GM12878 (cell line): ENCODE data around the gene AKAP13. TPM values are rescaled to one million over a fixed set of nuclear protein-coding genes. Genes with fewer than 3 reads are reported as not detected.

Experiments used
- ATAC-seq: fragments of 200-7000 bp; cut with Tn5 transposase; 3 replicates; pipeline ENCODE4 v1.9.1; 2020; ENCODE audit warnings: mild to moderate bottlenecking, moderate library complexity
- BruUV-seq: library from RNA; stranded (reverse); fragments of 400-500 nt; replicated peaks from 2 replicates; lab custom pipeline; 2021; lab: Mats Ljungman, UMichigan
- CTCF ChIA-PET: fragments of 300-600 bp; sonication (Branson Sonifier 250); formaldehyde crosslinking; extraction: SDS; loops from one replicate; lab custom pipeline; 2021; ENCODE audit warnings: inconsistent platforms; lab: Yijun Ruan, JAX
- POLR2A ChIA-PET: fragments of 350-600 bp; formaldehyde crosslinking; extraction: SDS; loops from one replicate; lab custom pipeline; 2021; ENCODE audit warnings: inconsistent platforms; lab: Charles Lee
- RAD21 ChIA-PET: fragments of 300-600 bp; sonication (Branson Sonifier 250); formaldehyde crosslinking; loops from one replicate; lab custom pipeline; 2023; ENCODE audit warnings: antibody characterized with exemption; ENCODE audit not compliant: unreplicated experiment; lab: Charles Lee
- SMC1A ChIA-PET: fragments of 300-600 bp; sonication (Branson Sonifier 250); formaldehyde crosslinking; loops from one replicate; lab custom pipeline; 2023; ENCODE audit not compliant: unreplicated experiment, uncharacterized antibody; lab: Charles Lee
- DNase-seq: peaks from one replicate; pipeline ENCODE4 v3.0.0-alpha.2; 2011; ENCODE audit warnings: low read depth, low spot score
- FAIRE-seq: peaks from 3 replicates; lab custom pipeline; 2011; peaks lifted over from hg19 to GRCh38; lab: Jason Lieb, UNC
- H2AFZ ChIP-seq: 2 replicates; pipeline ENCODE4 v1.6.0; 2011; ENCODE audit warnings: low read depth, low read length, control low read depth; ENCODE audit not compliant: control insufficient read depth
- H3K27ac ChIP-seq: 2 replicates; pipeline ENCODE4 v1.5.1; 2011; ENCODE audit warnings: control low read depth; ENCODE audit not compliant: control insufficient read depth, insufficient read depth
- H3K27me3 ChIP-seq, 2 experiments: replicated peaks in 1 of 2; 2 replicates each; pipeline versions ENCODE4 v1.6.0 to v1.6.1; 2011; ENCODE audit warnings: low read length in 1 of 2; ENCODE audit not compliant: control insufficient read depth in 2 of 2, insufficient read depth in 2 of 2
- H3K36me3 ChIP-seq, 2 experiments: 2 replicates each; pipeline ENCODE4 v1.5.1; 2011; ENCODE audit warnings: low read length in 1 of 2; ENCODE audit not compliant: control insufficient read depth in 2 of 2, insufficient read depth in 2 of 2
- H3K4me1 ChIP-seq: 2 replicates; pipeline ENCODE4 v1.6.1; 2011; ENCODE audit warnings: mild to moderate bottlenecking, low read length, moderate library complexity, mixed read lengths; ENCODE audit not compliant: control insufficient read depth, insufficient read depth
- H3K4me2 ChIP-seq: 2 replicates; pipeline ENCODE4 v1.6.0; 2011; ENCODE audit warnings: control low read depth; ENCODE audit not compliant: control insufficient read depth, insufficient read depth
- H3K4me3 ChIP-seq: fragments of 200-600 bp; sonication (generic); 2 replicates; pipeline ENCODE4 v1.5.1; 2016
- H3K79me2 ChIP-seq: 2 replicates; pipeline ENCODE4 v1.6.0; 2011; ENCODE audit warnings: low read length; ENCODE audit not compliant: control insufficient read depth, insufficient read depth
- H3K9ac ChIP-seq: 2 replicates; pipeline ENCODE4 v1.8.0; 2011; ENCODE audit warnings: low read length, control low read depth, mixed read lengths; ENCODE audit not compliant: control insufficient read depth, insufficient read depth
- H3K9me3 ChIP-seq: replicated peaks from 3 replicates; pipeline ENCODE4 v1.5.1; 2011; ENCODE audit warnings: mild to moderate bottlenecking, low read length; ENCODE audit not compliant: control insufficient read depth, insufficient read depth
- H4K20me1 ChIP-seq: 2 replicates; pipeline ENCODE4 v1.6.0; 2011; ENCODE audit not compliant: control insufficient read depth, insufficient read depth
- ATF7 ChIP-seq: fragments of 450-650 bp; IDR thresholded peaks from 2 replicates; pipeline ENCODE4 v1.6.1; 2016; ENCODE audit warnings: low read depth, mild to moderate bottlenecking
- RCOR1 ChIP-seq: conservative IDR thresholded peaks from 2 replicates; pipeline ENCODE4 v1.6.1; 2012; ENCODE audit warnings: low read depth, low read length, improper control_type of control experiment
- SUZ12 ChIP-seq: fragments of 200-600 bp; sonication (generic); IDR thresholded peaks from one replicate; pipeline ENCODE4 v1.6.1; 2018; ENCODE audit warnings: antibody characterized with exemption, mild to moderate bottlenecking; ENCODE audit not compliant: unreplicated experiment
- YY1 ChIP-seq: IDR thresholded peaks from 2 replicates; pipeline ENCODE4 v1.6.1; 2011; ENCODE audit warnings: low read depth, mild to moderate bottlenecking, low read length
- ZBED1 ChIP-seq: IDR thresholded peaks from 2 replicates; pipeline ENCODE4 v1.6.1; 2016; ENCODE audit warnings: borderline replicate concordance
- WGBS: methylation state at CpG from one replicate; pipeline ENCODE4 v1.1.6; 2016; ENCODE audit warnings: low lambda C conversion rate; ENCODE audit not compliant: insufficient replicate concordance, insufficient coverage; ENCODE audit errors: missing lambda C conversion rate; 5-methylcytosine and 5-hydroxymethylcytosine counted together
- in situ Hi-C: fragments of 300-500 bp; cut with MboI; formaldehyde crosslinking; loops from 9 replicates; pipeline ENCODE4 v1.14.3; 2018; ENCODE audit warnings: mixed read lengths
- intact Hi-C: fragments of 100-400 bp; cut with micrococcal nuclease; formaldehyde crosslinking; loops from one replicate; pipeline ENCODE4 v1.14.2; 2022; ENCODE audit not compliant: unreplicated experiment
- polyA plus RNA-seq, 11 experiments: library from polyadenylated mRNA; depleted of rRNA in 4 of 11; unstranded in 6 of 11; stranded (reverse) in 5 of 11; fragments of >200 nt; fragmentation: Nextera tagmentation in 4 of 11; fragmentation: Illumina TruSeq in 1 of 11; extraction: Ambion mirVana in 4 of 11; extraction: Trizol in 1 of 11; gene quantifications; 1 replicate in 1 of 11; 2 replicates in 10 of 11; pipeline versions ENCODE4 v1.2.1 to v1.2.3, GENCODE V29; 2011 to 2016; ENCODE audit warnings: inconsistent platforms in 2 of 11, missing spikeins in 2 of 11, low read depth in 1 of 11
- total RNA-seq, 4 experiments: library from RNA; depleted of rRNA in 3 of 4; stranded (reverse); fragments of >200 nt in 3 of 4; fragmentation: Illumina TruSeq in 1 of 4; extraction: Trizol in 1 of 4; gene quantifications; 2 replicates each; pipeline versions ENCODE4 v1.2.1 to v1.2.3, GENCODE V29; 2013 to 2021
- TF ChIP-seq, protein P1 (sequence below): IDR thresholded peaks from 2 replicates; pipeline ENCODE4 v1.6.1; 2012; ENCODE audit warnings: mild to moderate bottlenecking, low read depth, low read length
- TF ChIP-seq, protein P2 (sequence below): fragments of 450-650 bp; IDR thresholded peaks from 2 replicates; pipeline ENCODE4 v1.6.1; 2016; ENCODE audit warnings: mild to moderate bottlenecking, moderate library complexity, borderline replicate concordance
- TF ChIP-seq, protein P3 (sequence below): IDR thresholded peaks from 2 replicates; pipeline ENCODE4 v1.6.1; 2012; ENCODE audit warnings: low read length, inconsistent platforms
- TF ChIP-seq, protein P4 (sequence below): fragments of 450-650 bp; IDR thresholded peaks from 2 replicates; pipeline ENCODE4 v1.6.1; 2017; ENCODE audit warnings: mild to moderate bottlenecking, moderate library complexity

AKAP13 gene
- total and polyA plus RNA-seq, 10 of the 15 experiments (the other 5 are each of a cell fraction or from before 2014, with no cell fraction given), result 14.4 to 74.9 (median 55.1) TPM

DNA sequence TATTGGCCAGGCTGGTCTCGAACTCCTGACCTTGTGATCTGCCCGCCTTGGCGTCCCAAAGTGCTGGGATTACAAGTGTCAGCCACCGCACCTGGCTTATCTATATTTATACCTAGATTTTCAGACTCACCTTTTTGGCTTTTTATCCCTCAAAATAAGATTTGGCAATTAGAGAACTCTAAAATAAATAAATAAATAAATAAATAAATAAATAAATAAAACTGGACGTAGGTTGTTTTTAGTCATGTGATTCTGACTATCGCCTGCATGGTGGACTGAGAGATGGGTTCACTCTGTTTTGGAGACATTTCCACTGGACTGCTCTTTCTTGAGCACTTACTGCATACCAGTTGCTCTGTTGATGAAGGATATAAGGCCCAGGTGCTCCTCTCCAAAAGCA lies 46.2 kb upstream of the AKAP13 start:
- BruUV-seq, result no TSS peak
- CTCF ChIA-PET, result interaction anchor here (0.6 to 5.0 kb wide), 3 partner anchors 33 to 691 kb away, joined by 3 to 119 read pairs (median 5); no protein-coding TSS in a partner anchor
- H3K4me1 ChIP-seq, result peaks cover 22% of the 10 kb centered on the region
- TF ChIP-seq, protein P1, sequence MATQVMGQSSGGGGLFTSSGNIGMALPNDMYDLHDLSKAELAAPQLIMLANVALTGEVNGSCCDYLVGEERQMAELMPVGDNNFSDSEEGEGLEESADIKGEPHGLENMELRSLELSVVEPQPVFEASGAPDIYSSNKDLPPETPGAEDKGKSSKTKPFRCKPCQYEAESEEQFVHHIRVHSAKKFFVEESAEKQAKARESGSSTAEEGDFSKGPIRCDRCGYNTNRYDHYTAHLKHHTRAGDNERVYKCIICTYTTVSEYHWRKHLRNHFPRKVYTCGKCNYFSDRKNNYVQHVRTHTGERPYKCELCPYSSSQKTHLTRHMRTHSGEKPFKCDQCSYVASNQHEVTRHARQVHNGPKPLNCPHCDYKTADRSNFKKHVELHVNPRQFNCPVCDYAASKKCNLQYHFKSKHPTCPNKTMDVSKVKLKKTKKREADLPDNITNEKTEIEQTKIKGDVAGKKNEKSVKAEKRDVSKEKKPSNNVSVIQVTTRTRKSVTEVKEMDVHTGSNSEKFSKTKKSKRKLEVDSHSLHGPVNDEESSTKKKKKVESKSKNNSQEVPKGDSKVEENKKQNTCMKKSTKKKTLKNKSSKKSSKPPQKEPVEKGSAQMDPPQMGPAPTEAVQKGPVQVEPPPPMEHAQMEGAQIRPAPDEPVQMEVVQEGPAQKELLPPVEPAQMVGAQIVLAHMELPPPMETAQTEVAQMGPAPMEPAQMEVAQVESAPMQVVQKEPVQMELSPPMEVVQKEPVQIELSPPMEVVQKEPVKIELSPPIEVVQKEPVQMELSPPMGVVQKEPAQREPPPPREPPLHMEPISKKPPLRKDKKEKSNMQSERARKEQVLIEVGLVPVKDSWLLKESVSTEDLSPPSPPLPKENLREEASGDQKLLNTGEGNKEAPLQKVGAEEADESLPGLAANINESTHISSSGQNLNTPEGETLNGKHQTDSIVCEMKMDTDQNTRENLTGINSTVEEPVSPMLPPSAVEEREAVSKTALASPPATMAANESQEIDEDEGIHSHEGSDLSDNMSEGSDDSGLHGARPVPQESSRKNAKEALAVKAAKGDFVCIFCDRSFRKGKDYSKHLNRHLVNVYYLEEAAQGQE, result no peak
- TF ChIP-seq ATF7 (no peak), SUZ12 (no peak), YY1 (no peak), ZBED1 (no peak), RCOR1 (no peak)
- TF ChIP-seq, protein P2, sequence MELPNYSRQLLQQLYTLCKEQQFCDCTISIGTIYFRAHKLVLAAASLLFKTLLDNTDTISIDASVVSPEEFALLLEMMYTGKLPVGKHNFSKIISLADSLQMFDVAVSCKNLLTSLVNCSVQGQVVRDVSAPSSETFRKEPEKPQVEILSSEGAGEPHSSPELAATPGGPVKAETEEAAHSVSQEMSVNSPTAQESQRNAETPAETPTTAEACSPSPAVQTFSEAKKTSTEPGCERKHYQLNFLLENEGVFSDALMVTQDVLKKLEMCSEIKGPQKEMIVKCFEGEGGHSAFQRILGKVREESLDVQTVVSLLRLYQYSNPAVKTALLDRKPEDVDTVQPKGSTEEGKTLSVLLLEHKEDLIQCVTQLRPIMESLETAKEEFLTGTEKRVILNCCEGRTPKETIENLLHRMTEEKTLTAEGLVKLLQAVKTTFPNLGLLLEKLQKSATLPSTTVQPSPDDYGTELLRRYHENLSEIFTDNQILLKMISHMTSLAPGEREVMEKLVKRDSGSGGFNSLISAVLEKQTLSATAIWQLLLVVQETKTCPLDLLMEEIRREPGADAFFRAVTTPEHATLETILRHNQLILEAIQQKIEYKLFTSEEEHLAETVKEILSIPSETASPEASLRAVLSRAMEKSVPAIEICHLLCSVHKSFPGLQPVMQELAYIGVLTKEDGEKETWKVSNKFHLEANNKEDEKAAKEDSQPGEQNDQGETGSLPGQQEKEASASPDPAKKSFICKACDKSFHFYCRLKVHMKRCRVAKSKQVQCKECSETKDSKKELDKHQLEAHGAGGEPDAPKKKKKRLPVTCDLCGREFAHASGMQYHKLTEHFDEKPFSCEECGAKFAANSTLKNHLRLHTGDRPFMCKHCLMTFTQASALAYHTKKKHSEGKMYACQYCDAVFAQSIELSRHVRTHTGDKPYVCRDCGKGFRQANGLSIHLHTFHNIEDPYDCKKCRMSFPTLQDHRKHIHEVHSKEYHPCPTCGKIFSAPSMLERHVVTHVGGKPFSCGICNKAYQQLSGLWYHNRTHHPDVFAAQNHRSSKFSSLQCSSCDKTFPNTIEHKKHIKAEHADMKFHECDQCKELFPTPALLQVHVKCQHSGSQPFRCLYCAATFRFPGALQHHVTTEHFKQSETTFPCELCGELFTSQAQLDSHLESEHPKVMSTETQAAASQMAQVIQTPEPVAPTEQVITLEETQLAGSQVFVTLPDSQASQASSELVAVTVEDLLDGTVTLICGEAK, result no peak
- TF ChIP-seq, protein P3, sequence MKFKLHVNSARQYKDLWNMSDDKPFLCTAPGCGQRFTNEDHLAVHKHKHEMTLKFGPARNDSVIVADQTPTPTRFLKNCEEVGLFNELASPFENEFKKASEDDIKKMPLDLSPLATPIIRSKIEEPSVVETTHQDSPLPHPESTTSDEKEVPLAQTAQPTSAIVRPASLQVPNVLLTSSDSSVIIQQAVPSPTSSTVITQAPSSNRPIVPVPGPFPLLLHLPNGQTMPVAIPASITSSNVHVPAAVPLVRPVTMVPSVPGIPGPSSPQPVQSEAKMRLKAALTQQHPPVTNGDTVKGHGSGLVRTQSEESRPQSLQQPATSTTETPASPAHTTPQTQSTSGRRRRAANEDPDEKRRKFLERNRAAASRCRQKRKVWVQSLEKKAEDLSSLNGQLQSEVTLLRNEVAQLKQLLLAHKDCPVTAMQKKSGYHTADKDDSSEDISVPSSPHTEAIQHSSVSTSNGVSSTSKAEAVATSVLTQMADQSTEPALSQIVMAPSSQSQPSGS, result no peak
- TF ChIP-seq, protein P4, sequence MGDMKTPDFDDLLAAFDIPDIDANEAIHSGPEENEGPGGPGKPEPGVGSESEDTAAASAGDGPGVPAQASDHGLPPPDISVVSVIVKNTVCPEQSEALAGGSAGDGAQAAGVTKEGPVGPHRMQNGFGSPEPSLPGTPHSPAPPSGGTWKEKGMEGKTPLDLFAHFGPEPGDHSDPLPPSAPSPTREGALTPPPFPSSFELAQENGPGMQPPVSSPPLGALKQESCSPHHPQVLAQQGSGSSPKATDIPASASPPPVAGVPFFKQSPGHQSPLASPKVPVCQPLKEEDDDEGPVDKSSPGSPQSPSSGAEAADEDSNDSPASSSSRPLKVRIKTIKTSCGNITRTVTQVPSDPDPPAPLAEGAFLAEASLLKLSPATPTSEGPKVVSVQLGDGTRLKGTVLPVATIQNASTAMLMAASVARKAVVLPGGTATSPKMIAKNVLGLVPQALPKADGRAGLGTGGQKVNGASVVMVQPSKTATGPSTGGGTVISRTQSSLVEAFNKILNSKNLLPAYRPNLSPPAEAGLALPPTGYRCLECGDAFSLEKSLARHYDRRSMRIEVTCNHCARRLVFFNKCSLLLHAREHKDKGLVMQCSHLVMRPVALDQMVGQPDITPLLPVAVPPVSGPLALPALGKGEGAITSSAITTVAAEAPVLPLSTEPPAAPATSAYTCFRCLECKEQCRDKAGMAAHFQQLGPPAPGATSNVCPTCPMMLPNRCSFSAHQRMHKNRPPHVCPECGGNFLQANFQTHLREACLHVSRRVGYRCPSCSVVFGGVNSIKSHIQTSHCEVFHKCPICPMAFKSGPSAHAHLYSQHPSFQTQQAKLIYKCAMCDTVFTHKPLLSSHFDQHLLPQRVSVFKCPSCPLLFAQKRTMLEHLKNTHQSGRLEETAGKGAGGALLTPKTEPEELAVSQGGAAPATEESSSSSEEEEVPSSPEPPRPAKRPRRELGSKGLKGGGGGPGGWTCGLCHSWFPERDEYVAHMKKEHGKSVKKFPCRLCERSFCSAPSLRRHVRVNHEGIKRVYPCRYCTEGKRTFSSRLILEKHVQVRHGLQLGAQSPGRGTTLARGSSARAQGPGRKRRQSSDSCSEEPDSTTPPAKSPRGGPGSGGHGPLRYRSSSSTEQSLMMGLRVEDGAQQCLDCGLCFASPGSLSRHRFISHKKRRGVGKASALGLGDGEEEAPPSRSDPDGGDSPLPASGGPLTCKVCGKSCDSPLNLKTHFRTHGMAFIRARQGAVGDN, result no peak

More for the DNA sequence above, 46.2 kb upstream of the AKAP13 start:
- ATAC-seq, result no peak
- POLR2A ChIA-PET, result no interaction called here
- H3K9ac ChIP-seq, result no peak overlapping the region
- SMC1A ChIA-PET, result no interaction called here
- intact Hi-C loops (loop anchor here (5.0 kb wide), 1 partner anchor 153 kb away; no protein-coding TSS in a partner anchor), in situ Hi-C loops (loop anchor here (5.0 kb wide), 1 partner anchor 78 kb away; no protein-coding TSS in a partner anchor)
- no peak overlapping the region for H3K4me2 ChIP-seq
- RAD21 ChIA-PET, result no interaction called here
- DNase-seq, result no peak
- no peak for FAIRE-seq
- no peaks in the 10 kb centered on the region for H3K27me3 ChIP-seq
- 89% methylated on average over 6 of the region's 6 CpGs for WGBS
- H3K27ac ChIP-seq, result no peak overlapping the region
- no peaks in the 10 kb centered on the region for H3K79me2 ChIP-seq
- no peaks in the 10 kb centered on the region for H3K36me3 ChIP-seq
- no peaks in the 10 kb centered on the region for H4K20me1 ChIP-seq
- no peak overlapping the region for H2AFZ ChIP-seq
- H3K4me3 ChIP-seq, result no peak overlapping the region
- H3K9me3 ChIP-seq, result no peaks in the 10 kb centered on the region; the same call in 2 of the 3 replicates
